KBM-7 (cell line): Measurements from ENCODE around the gene HPS5.
"Not testable (repeated sequence)": the region's sequence is repeated elsewhere in the genome, so short reads cannot be mapped to it uniquely, and the experiment has no call there.

Experiments used
- DNase-seq: peaks from one replicate; pipeline ENCODE4 v3.0.0-alpha.2; 2015
- in situ Hi-C: fragments of 300-500 bp; cut with MboI; formaldehyde crosslinking; loops from 2 replicates; pipeline ENCODE4 v1.14.3; 2020; ENCODE audit warnings: low sequenced_read_pairs, low pct_unique_long_range_greater_than_20kb, mixed read lengths

HPS5 gene, protein sequence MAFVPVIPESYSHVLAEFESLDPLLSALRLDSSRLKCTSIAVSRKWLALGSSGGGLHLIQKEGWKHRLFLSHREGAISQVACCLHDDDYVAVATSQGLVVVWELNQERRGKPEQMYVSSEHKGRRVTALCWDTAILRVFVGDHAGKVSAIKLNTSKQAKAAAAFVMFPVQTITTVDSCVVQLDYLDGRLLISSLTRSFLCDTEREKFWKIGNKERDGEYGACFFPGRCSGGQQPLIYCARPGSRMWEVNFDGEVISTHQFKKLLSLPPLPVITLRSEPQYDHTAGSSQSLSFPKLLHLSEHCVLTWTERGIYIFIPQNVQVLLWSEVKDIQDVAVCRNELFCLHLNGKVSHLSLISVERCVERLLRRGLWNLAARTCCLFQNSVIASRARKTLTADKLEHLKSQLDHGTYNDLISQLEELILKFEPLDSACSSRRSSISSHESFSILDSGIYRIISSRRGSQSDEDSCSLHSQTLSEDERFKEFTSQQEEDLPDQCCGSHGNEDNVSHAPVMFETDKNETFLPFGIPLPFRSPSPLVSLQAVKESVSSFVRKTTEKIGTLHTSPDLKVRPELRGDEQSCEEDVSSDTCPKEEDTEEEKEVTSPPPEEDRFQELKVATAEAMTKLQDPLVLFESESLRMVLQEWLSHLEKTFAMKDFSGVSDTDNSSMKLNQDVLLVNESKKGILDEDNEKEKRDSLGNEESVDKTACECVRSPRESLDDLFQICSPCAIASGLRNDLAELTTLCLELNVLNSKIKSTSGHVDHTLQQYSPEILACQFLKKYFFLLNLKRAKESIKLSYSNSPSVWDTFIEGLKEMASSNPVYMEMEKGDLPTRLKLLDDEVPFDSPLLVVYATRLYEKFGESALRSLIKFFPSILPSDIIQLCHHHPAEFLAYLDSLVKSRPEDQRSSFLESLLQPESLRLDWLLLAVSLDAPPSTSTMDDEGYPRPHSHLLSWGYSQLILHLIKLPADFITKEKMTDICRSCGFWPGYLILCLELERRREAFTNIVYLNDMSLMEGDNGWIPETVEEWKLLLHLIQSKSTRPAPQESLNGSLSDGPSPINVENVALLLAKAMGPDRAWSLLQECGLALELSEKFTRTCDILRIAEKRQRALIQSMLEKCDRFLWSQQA

DNA sequence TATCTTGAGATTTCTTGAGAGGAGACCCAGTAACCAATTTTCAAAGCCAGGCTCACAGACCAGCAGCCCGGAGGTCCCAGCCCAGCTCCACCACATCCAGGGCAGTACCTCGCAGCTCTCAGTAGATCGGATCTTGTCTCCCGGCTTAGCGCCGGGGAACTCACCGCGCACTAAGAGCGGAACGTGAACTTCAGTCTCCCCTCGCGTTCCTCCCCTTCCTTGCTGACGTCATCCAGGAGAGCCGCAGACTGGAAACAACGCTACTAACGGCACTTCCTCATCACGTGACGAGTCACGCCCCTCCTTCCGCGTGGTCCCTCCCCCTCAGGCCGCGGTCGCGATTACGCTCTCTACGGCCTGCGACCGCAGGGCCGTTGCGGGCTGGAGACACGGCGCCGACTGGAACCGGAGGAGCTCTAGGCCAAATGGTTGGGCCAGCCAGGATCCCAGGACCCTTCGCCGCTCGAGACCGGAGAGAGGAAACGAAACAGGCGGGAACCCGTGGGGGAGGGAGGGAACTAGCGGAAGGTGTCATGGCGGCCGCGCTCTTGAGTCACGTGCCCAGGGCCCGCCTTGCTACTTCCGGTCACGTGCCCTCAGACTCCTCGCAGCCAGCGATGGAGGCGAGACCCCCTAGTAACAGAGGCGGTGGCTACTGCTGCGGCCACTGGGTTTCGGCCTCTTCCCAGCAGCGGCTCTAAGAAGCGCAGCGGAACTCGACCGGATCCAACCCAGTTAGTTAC lies at the start of gene HPS5, which contains the start of gene GTF2H1:
HPS5 (minus strand) TSS at position 172 of the 743 bp plus-strand sequence. CDS start 4,282 bp downstream, outside the sequence.
GTF2H1 (plus strand) TSS at position 599 of the 743 bp plus-strand sequence. CDS start 10,508 bp downstream, outside the sequence.
- in situ Hi-C loops: no loop called here
- DNase-seq: peak; percentile 96

DNA sequence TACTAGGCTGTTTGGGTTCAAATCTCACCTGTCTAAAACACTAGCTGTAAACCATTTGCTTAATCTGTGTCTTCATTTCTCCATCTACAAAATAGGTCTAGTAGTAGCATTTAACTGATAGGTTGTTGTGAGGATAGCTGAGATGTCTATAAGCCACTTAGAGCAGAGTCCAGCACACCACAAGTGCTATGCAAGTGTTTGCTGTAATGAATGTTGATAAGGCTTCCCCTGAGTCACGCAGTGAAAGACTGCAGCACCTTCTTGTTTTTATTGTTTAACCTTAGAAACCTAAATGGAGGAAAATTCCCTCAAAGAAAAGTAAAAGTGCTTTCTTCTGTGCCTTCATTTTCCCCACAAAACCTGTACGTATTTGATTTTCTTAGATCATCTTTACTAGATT lies 49.3 kb upstream of the HPS5 start:
- DNase-seq: no peak
- in situ Hi-C loops: no loop called here

DNA sequence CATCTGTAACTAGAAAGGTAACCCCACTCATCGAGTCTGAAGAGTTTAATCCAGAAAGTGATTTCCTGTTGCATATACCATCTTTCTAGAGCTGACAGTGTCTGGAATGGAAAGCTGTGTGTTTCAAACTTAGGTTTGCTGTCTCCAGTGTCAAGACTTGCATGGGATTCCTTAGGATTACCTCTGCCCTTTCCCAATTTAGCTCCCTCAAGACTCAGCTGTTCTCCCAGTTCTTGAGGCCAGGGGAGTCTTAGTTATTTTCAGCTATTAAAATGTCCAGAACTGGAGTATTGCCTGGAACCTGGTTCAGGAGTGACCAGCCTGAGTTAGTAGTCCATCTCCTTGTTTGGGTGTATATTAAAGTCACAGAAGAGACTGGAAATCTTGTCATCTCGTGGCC lies 47.5 kb upstream of the HPS5 start:
- in situ Hi-C loops: no loop called here
- no peak for DNase-seq

DNA sequence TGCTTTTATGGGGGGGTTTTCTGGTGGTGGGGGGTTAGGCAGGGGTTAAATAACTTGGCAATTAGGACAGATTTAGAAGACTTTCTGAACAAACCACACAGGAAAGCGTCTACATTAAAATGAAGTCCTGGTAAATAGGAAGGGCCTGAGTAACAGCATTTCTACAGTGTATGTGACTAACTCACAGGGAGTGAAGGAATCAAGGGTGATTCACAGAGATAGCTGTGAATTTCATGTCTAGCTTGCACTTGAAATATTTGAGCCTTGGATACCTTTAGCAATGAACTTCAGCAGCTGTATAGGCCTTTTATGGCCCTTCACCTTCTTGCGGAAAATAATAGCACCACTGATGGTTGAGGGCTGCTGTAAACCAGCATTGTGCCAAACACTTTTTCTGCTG lies 46.3 kb upstream of the HPS5 start:
- DNase-seq: no peak
- in situ Hi-C loops: no loop called here

DNA sequence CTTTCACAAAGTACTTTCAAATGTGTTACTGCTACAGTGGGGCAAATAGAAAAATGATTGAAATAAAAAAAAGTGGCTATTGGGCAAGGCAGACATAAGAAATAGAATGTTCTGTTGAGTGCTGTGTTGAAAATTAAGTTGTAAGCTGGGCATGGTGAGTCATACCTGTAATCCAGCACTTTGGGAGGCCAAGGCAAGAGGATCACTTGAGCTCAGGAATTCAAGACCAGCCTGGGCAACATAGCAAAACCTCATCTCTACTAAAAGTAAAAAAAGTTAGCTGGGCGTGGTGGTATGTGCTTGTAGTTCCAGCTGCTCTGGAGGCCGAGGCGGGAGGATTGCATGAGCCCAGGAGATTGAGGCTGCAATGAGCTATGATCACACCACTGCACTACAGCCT lies 45.5 kb upstream of the HPS5 start:
- no peak for DNase-seq
- in situ Hi-C loops: no loop called here

DNA sequence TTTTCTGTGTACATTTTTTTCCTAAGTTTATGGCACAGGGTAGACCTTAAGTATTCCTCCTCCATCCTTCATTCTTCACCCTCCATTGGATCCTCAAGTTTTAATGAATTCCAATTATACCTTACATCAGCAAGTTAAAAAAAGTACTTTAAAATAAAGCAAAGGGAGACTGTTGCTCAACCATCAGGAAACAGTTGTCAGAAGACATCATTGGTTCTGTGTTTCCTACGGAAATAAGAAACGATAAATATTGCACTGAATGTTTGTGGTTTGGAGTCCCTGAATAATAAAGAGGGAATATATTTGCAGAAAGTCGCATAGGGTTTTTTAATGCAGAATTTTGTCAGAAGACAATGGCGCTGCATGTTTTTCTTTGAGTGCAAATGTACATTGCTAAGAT lies 44.3 kb upstream of the HPS5 start:
- in situ Hi-C loops: no loop called here
- DNase-seq: no peak

DNA sequence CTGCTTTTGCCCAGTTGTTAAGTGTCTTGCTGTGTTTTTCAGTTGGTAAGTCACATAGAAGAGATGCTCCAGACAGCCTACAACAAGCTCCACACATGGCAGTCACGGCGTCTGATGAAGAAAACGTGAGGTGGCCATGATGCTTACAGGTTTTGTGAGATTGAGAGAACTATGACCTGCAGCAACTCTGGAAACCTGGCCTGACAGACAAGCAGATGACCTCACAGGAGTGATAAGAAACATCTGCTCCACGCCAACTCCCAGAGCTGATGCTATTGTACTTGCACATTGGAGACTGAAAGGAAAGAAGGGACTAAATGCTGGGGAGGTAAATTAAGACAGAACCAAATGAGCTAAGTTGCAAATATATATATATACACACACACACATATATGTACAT lies 43.8 kb upstream of the HPS5 start:
- DNase-seq: no peak
- in situ Hi-C loops: no loop called here

DNA sequence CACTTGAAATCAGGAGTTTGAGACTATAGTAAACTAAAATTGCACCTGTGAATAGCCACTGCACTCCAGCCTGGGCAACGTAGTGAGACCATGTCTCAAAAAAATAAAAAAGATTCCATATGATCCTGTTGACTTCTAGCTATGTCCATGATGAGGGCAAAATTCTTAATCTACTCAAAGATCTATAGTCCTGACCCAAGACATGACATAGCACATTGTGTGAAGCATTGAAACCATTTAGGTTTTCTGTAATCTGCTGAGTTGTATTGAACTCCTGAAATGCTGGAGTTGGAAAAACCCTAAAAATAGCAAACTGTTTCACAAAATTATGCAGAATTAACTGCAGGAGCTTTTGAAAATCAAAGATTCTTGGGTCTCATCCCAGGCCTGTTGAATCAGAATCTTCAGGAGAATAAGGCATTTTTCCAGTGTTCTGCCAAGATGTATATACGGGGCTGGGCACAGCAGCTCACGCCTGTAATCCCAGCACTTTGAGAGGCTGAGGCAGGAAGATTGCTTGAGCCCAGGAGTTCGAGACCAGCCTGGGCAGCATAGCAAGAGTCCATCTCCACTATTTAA lies 42.6 kb upstream of the HPS5 start:
- in situ Hi-C loops: no loop called here

DNA sequence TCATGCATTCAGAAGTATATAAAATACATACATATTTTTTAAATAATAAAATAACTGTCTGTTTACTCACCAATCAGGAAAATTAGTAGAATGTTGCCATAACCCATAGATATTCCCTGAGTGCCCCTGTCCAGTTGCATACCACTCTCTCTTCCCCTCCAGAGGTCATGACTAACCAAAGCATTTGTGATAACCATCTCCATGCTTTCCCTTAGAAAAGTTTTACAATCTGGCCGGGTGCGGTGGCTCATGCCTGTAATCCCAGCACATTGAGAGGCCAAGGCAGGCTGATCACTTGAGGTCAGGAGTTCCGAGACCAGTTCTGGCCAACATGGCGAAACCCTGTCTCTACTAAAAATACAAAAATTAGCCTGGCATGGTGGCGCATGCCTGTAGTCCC lies 39.2 kb upstream of the HPS5 start:
- in situ Hi-C loops: no loop called here
- DNase-seq: no peak

More for the DNA sequence above, 42.6 kb upstream of the HPS5 start:
- DNase-seq: no peak

DNA sequence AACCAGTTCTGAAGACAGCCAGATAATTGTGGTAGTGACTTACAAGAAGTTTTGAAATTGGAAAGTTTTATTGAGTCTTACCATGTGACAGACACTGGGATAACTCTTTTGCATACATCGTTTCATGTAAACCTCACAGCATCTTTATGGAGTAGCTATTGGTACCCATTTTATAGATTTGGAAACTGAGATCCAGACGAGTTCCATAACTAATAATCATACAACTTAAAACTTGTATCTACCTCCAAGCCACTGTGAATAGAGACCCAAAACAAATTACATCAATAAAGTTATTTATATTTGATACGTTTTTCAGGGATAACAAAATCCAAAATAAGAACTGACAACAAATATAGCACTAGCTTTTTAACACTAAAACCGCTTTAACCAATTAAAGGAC lies 36.7 kb upstream of the HPS5 start:
- in situ Hi-C loops: no loop called here
- no peak for DNase-seq

DNA sequence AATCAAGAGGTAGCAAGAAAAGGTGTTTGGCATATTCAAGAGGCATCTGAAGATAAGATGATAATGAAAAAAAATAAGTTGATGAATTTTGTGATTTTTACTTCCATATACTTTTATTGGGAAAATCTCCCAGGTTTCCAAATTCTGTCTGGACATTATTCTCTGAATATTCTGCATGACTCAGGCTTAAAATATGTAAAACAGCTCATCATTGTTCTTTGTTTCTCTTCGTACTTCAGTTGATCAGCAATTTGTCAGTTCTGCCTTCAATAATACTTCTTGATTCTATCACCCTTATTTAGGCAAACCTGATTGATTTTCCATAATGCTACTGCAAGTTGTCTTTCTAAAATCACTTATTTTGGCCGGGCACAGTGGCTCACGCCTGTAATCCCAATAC lies 30.6 kb upstream of the HPS5 start:
- in situ Hi-C loops: no loop called here
- no peak for DNase-seq

DNA sequence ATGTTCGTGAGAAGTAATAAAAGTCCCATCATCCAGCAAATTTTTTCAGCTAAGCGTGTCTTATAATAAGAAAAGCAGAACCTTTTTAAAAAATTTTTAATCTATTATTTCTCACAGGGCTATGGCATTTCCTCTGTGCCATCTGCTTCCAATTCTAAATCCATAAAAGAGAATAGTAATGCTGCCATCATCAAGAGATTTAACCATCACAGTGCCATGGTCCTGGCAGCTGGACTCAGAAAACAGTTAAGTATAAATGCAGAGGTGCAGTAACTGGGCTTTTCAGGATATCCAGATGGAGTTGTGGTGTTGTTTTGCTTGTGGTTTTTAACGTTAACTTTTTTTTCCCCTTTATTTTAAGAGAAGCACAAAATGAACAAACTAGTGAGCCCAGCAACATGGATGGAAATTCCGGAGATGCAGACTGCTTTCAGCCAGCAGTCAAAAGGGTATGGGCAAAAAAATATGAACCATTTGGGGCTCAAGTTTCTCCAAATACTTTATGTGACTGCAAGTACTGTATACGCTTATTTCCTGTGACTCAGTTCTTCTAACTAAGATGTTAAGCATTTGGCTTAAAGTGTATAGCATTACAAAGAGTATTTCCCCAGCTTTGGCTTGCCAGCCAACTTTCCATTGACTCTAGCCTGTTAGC lies 25.7 kb upstream of the HPS5 start:
- in situ Hi-C loops: no loop called here
- no peak for DNase-seq

DNA sequence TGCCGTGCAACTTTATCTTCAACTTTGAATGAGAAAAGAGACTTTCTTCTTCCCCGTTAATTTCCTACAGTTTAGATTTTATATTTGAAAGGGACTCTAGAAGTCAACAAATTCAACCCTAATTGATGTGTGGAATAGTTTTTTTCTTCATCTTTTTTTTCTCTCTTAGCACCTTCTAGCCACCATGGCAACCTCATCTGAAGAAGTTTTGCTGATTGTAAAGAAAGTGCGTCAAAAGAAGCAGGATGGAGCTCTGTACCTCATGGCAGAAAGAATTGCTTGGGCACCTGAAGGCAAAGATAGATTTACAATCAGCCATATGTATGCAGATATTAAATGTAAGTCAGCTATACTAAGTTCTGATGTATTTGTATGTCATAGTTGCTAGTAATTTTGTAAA lies 11.0 kb upstream of the HPS5 start:
- in situ Hi-C loops: no loop called here
- DNase-seq: no peak

DNA sequence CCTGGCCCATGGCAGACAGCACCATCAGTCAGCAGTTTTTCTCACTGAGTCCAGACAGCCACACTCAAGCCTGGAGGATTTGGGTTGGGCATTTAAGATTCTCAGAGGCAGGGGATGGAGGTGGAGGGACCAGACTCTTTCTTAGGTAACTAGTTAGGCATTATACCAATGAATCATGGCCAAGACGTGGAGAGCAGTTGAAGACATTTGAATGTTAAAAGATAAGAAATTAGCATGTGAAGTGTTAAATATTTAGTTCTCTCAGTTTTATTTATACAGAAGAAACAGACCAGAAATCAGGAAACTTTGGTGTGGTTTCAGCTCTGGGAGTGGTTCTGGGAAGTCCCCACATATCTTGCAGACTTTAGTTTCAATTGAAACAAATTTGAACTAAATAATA lies 10.4 kb upstream of the HPS5 start:
- DNase-seq: no peak
- in situ Hi-C loops: no loop called here

DNA sequence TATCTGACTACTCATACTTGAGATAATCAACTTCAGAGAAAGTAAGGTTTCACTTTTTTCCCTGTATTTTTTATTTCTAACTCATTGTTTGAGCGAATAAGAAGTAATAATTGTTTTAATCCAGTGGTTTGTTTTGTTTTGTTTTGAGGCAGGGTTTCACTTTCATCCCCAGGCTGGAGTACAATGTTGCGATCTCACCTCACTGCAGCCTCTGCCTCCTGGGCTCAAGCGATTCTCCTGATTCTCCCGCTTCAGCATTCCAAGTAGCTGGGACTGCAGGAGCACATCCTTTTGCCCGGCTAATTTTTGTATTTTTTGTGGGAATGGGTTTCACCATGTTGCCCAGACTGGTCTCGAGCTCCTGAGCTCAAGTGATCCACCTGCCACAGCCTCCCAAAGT lies 9.0 kb upstream of the HPS5 start:
- no peak for DNase-seq
- in situ Hi-C loops: no loop called here

DNA sequence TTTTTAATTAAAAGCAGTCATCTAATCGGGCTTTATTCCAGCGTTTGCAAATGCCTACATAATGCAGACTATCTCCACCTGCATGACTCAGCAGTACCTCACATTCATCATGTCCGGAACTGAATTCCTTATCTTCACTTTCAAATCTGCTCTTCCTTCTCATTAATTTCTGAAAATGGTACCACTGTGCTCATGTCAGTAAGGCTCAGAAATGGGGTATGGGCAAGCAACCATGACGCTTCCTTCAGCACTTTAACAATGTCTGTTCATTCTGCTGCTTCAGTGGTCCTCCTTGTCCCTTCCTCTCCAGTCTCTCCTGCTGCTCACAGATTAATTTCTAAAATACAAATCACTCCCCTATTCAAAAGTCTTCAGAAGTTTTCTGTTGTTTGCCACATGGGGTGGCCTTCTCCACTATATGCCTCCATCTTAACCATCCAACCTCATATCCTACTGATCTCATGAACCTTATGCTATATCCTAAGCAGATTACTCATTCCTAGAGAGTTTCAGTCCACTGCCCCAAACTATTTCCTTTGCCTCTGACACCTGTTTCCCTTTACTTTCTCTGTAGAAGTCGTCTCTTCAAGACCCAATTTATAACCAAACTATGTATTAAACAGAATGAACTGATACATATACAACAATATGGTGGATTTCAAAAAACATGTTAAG lies 7.4 kb upstream of the HPS5 start:
- in situ Hi-C loops: no loop called here
- no peak for DNase-seq

DNA sequence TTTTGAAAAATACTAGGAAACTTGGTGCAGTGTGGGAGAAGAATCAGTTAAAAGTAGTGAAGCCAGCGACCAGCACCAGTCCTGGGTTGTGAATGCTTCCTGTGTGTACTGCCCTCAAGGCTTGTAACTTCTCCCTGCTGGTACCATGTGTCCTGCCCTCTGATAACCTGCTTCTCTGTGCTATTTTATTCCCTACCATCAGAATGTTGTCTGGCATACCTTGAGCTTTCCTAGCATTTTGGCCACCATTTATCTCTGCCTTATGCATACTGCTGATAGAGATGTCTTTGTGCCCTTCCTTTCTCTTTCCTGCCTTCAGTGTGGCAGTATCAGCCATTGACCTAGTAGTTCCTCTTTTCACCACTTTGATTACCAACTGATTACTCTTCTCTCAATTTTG lies 2.4 kb upstream of the HPS5 start:
- in situ Hi-C loops: no loop called here
- DNase-seq: peak; percentile 60

DNA sequence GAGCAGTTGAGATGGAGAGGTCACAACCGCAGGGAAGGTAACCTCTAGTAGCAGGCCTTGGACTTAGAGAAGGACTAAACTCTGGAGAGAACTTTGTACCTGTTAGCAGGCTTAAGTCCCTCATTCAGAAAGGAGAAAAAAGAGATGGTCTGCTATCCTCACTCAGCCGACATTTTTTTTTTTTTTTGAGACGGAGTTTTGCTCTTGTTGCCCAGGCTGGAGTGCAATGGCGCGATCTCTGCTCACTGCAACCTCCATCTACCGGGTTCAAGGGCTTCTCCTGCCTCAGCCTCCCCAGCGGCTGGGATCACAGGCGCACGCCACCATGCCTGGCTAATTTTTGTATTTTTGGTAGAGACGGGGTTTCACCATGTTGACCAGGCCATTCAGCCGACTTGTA lies 1.9 kb upstream of the HPS5 start:
- DNase-seq, in situ Hi-C loops: not testable (repeated sequence)
